ENCODE results near the gene LCT.

The LCT gene

DNA sequence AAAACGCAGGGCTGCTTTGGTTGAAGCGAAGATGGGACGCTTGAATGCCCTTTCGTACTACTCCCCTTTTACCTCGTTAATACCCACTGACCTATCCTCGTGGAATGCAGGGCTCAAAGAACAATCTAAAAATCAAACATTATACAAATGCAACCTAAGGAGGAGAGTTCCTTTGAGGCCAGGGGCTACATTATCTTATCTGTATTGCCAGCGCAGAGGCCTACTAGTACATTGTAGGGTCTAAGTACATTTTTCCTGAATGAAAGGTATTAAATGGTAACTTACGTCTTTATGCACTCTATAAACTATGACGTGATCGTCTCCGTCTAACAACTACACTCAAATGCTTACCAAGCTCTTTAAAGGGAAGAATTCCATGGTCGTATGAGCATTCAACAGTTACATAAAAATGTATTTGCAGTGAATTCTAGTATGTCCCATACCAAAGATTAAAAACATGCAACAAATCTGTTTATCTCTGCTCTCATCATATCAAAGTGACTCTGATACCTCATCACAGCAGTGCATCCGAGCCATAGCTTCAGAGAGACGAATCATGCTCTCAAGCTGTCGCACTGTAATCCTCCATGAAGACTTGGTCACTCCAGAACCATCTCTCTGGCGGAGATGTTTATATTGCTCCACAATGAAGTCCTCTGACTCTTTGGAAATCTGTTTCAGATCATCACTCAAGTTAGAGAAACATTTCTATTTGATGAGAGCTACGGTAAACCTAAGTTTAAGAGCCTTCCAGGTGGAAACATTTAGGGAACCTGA, 14.1 kb upstream of the LCT start:
- CTCF ChIA-PET, result interaction anchor here (0.7 to 1.6 kb wide), 4 partner anchors 9 to 70 kb away, joined by 3 to 6 read pairs (median 3); no protein-coding TSS in a partner anchor
- TF ChIP-seq CTCF (IDR thresholded peaks at IDR 0.05; ENCODE audit: control extremely low read depth, extremely low read depth, low read depth, missing control alignments), result no peak
- POLR2A ChIA-PET, result interaction anchor here (0.6 kb wide), 1 partner anchor 19 kb away, joined by 5 read pairs; no protein-coding TSS in a partner anchor
- DNase-seq (ENCODE audit: extremely low spot score), result no peak

DNA sequence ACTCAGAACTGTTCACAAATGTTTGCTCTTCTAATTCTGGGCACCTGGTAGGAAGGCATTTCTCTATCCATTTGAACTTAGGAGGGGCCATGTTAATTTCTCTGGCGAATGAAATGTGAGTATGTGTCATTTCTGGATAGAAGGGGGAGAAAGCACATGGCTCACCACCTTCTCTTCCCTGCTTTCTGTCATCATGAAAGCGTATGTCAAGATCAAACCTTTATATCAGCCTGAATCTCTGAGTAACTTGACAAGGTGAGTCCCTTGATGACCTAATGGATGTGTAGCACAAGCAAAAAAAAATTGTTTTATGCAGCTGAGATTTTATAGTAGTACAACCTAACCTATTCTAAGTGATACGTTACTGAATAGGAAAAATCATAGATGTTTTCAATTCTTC, 12.1 kb upstream of the LCT start:
- POLR2A ChIA-PET, result no interaction called here
- DNase-seq (ENCODE audit: extremely low spot score), result no peak
- no peak for TF ChIP-seq CTCF (IDR thresholded peaks at IDR 0.05; ENCODE audit: control extremely low read depth, extremely low read depth, low read depth, missing control alignments)
- CTCF ChIA-PET, result interaction anchor here (1.0 to 1.2 kb wide), 3 partner anchors 8 to 52 kb away, joined by 3 to 6 read pairs (median 3); no protein-coding TSS in a partner anchor

DNA sequence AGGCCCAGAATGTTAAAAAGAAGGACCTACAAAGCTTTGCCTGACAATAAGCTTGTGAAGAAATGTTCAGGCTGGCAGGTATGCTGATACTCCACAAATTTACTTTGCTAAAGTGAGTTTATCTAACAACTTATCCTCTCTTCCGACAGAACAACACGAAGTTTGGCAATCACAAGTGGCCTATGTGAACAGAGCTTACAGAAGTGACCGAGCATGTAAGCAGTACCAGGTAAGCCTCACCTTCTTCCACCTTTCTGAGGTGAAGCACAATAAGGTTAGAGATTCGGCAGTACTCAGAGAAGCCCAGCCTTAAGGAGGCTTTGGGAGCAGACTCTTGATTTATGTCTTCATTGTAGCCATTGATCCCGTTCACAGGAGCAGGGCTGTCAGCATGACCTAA, 9.0 kb upstream of the LCT start:
- DNase-seq (ENCODE audit: extremely low spot score), result no peak
- CTCF ChIA-PET, result no interaction called here
- POLR2A ChIA-PET, result no interaction called here
- no peak for TF ChIP-seq CTCF (IDR thresholded peaks at IDR 0.05; ENCODE audit: control extremely low read depth, extremely low read depth, low read depth, missing control alignments)

DNA sequence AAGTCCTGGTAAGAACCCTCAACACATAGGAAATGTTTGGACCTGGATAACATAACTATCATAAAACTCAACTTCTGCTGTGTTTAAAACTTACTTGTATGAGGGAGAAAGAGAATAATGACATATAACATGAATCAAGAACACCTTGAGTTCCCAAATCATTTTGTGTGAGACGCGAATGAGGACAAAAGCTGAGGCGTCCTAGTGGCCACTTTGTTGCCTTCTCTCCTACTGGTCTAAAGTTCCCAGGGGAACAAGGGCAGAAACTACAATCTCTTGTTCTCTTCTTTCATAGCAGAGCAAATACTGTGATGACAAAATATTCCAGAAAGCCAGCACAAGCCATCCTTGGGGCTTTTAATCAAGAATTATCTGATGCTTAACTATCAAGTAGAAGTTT, 8.3 kb upstream of the LCT start:
- CTCF ChIA-PET, result interaction anchor here (1.7 kb wide), 1 partner anchor 10 kb away, joined by 8 read pairs; no protein-coding TSS in a partner anchor
- no peak for DNase-seq (ENCODE audit: extremely low spot score)

GRCh38 chr2:135844301-135844895, 7.4 kb upstream of the LCT start:
- DNase-seq (ENCODE audit: extremely low spot score), result no peak
- TF ChIP-seq CTCF (IDR thresholded peaks at IDR 0.05; ENCODE audit: control extremely low read depth, extremely low read depth, low read depth, missing control alignments), result no peak
- CTCF ChIA-PET, result interaction anchor here (1.1 to 1.7 kb wide), 3 partner anchors 10 to 857 kb away, joined by 3 to 8 read pairs (median 3); no protein-coding TSS in a partner anchor
- POLR2A ChIA-PET, result interaction anchor here (0.6 kb wide), 1 partner anchor 85 kb away, joined by 3 read pairs; no protein-coding TSS in a partner anchor

More for the DNA sequence above, 8.3 kb upstream of the LCT start:
- POLR2A ChIA-PET, result no interaction called here
- no peak for TF ChIP-seq CTCF (IDR thresholded peaks at IDR 0.05; ENCODE audit: control extremely low read depth, extremely low read depth, low read depth, missing control alignments)

DNA sequence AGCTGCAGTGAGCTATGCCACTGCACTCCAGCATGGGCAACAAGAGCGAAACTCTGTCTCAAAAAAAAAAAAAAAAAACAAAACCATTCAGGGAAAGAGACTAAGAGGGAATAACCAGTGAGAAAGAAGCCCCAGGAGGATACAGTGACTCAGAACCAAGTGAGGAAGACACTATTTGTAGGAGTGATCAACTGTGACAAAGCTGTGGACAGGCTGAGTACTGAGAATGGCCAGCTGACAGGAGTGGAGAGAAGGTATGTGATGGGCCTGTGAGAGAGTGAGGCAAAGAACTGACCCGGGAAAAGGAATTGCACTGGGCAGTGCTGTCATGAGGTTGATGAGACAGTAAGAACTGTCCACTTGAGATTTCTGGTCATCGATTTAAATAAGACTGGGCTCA, 6.7 kb upstream of the LCT start:
- CTCF ChIA-PET, result interaction anchor here (1.1 to 1.7 kb wide), 4 partner anchors 11 to 856 kb away, joined by 3 to 8 read pairs (median 3); no protein-coding TSS in a partner anchor
- POLR2A ChIA-PET, result no interaction called here
- no peak for DNase-seq (ENCODE audit: extremely low spot score)
- no peak for TF ChIP-seq CTCF (IDR thresholded peaks at IDR 0.05; ENCODE audit: control extremely low read depth, extremely low read depth, low read depth, missing control alignments)
